GM19239 (cell line): ENCODE measurements around the gene PRICKLE3.
"Not testable (repeated sequence)": the region's sequence is repeated elsewhere in the genome, so short reads cannot be mapped to it uniquely, and the experiment has no call there.

Experiments
- DNase-seq: peaks from one replicate; pipeline ENCODE4 v3.0.0; 2011; ENCODE audit warnings: low spot score; ENCODE audit not compliant: insufficient read length
- FAIRE-seq: peaks from 2 replicates; lab custom pipeline; 2011; peaks lifted over from hg19 to GRCh38; lab: Jason Lieb, UNC

The PRICKLE3 gene

GRCh38 chrX:49164589-49165360 lies 21.4 kb downstream of the PRICKLE3 start:
- DNase-seq (no peak), FAIRE-seq (no peak)

GRCh38 chrX:49163555-49164419 lies 22.4 kb downstream of the PRICKLE3 start:
- FAIRE-seq: peak; percentile 91

GRCh38 chrX:49162620-49163019 lies 23.6 kb downstream of the PRICKLE3 start, which contains the start of gene MAGIX:
Gene MAGIX, plus strand, starts transcription at chrX:49162758. Its CDS starts 132 bp downstream, at chrX:49162890.
- DNase-seq (no peak), FAIRE-seq (no peak)

More at GRCh38 chrX:49163555-49164419, 22.4 kb downstream of the PRICKLE3 start:
- DNase-seq: no peak

- FAIRE-seq (no peak), DNase-seq (no peak)
Measured at GRCh38 chrX:49161632-49162031, 24.5 kb downstream of the PRICKLE3 start.

DNA sequence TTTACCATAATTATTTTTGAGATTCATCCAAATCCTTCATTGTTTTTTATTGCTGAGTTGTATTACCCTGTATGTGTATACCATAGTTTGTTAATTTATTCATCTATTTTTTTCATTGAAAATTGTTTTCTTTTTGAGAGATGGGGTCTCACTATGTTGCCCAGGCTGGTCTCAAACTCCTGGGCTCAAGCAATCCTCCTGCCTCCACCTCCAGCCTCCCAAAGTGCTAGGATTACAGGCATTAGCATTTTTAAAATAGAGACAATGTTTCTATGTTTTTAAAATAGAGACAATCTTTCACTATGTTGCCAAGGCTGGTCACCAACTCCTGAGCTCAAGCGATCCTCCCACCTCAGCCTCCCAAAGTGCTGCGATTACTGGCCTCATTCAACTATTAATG lies 25.3 kb downstream of the PRICKLE3 start:
- FAIRE-seq: no peak
- no peak for DNase-seq

- DNase-seq: no peak
Measured at GRCh38 chrX:49157194-49157593, 29.0 kb downstream of the PRICKLE3 start.

GRCh38 chrX:49155900-49156837 lies 30.0 kb downstream of the PRICKLE3 start:
- no peak for DNase-seq
- FAIRE-seq: peak; percentile 39

More at GRCh38 chrX:49157194-49157593, 29.0 kb downstream of the PRICKLE3 start:
- FAIRE-seq: no peak

GRCh38 chrX:49155243-49155899 lies 30.8 kb downstream of the PRICKLE3 start:
- no peak for DNase-seq
- FAIRE-seq: peak; percentile 63

DNA sequence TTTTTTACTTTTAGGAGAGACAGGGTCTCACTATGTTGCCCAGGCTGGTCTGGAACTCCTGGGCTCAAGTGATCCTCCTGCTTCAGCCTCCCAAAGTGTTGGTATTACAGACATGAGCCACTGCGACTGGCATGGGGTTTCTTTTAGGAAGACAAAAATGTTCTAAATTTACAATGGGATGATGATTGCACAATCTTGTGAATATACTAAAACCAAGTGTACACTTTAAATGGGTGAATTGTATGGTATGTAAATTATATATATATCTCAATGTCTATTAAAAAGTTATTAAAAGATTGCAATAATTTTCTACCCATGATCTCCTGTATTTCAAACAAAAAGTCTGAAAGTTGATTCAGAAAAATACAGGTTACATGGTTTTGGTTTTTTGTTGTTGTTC lies 32.7 kb downstream of the PRICKLE3 start:
- DNase-seq (no peak), FAIRE-seq (no peak)

GRCh38 chrX:49149291-49149690 lies 36.9 kb downstream of the PRICKLE3 start:
- DNase-seq, FAIRE-seq: not testable (repeated sequence)

- DNase-seq: not testable (repeated sequence)
- peak; percentile 97 for FAIRE-seq
Measured at GRCh38 chrX:49148390-49149100, 37.6 kb downstream of the PRICKLE3 start.

DNA sequence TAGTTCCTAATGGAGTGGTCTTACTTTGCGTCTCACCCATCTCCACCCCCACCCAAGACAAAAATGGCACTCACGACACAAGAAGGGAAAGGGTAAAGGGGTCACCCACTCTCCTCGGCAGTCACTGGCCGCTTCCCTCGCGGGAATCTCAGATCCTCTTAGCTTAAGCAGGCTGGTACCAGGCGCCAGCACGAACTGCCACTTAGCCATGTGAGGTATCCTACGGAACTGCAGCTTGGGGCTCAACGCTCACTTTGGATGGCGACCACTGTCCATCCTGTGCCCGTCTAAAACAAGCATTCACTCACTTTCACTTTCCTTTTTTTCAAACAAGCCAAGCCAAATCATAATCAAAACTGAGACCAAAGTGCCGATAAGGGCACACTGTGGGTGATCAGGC lies 38.2 kb downstream of the PRICKLE3 start:
- FAIRE-seq (no peak), DNase-seq (no peak)

- DNase-seq (no peak), FAIRE-seq (no peak)
Measured at GRCh38 chrX:49147282-49147681, 38.9 kb downstream of the PRICKLE3 start.

DNA sequence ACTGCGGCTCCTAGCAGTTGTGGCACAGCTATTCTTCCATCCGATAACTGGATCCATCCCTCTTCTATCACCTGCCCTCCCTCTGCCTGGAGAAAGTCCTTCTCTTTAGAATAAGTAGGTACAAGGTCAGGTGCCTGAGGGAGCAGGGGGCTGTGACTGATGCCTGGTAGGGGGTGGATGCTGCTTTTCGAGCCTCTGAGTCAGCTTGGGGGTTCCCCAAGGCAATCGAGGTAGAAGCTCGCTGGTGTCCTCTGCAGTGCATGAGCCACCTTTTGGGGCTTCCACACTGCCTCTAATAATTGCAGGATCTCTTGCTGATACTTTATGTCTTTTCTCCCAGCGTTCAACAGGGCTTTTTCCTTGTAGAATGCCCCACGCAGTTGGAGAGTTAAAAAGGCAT lies 43.0 kb downstream of the PRICKLE3 start:
- FAIRE-seq, DNase-seq: not testable (repeated sequence)

DNA sequence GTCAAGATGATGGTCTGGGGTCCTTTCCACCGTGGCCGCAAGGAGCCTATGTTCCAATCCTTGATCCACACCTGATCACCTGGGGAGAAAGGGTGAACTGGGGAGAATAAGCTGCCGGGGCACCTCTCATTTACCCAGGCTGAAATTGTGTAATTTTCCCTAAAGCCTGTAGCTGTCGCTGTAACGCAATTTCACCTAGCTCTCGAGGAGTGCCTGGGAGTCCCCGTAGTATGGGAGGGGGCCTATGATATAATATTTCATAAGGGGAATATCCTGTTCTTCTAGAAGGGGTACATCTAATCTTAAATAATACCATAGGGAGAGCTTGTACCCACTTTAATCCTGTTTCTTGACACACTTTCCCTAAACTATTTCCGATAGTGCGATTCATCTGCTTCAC lies 43.9 kb downstream of the PRICKLE3 start:
- DNase-seq, FAIRE-seq: not testable (repeated sequence)

DNA sequence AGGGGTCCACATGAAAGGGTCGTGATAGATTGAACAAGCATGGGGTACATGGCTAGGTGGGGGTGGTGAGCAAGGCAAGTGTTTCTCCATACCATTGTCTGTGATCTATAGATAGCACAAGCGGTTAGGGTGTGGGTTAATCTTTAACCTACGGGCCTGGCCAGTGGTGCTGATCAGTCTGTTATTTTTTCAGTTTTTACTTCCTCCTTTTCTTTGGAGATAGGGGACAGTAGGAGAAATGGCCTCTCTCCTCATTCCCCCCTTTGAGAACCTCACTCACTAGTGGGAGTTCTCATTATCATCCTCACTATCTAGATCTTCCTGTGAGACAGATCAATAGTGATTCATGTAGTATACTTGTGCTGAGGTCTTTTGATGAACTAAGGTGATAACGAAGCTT lies 46.5 kb downstream of the PRICKLE3 start:
- no peak for DNase-seq
- no peak for FAIRE-seq

GRCh38 chrX:49137492-49137891 lies 48.7 kb downstream of the PRICKLE3 start:
- DNase-seq: no peak
- no peak for FAIRE-seq

DNA sequence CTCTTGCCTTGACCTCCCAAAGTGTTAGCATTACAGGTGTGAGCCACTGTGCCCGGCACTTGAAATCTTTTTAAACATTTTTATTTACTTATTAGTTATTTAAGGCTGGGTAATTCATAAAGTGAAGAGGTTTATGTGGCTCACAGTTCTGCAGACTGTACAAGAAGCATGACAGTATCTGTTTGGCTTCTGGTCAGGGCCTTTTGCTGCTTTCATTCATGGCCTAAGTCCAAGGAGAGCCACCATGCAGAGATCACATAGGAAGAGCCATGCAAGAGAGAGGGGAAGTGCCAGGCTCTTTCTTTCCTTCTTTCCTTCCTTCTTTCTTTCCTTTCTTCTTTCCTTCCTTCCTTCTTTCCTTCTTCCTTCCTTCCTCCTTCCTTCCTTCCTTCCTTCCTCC lies 52.4 kb downstream of the PRICKLE3 start:
- DNase-seq: no peak
- FAIRE-seq: no peak

- DNase-seq, FAIRE-seq: not testable (repeated sequence)
Measured at GRCh38 chrX:49132275-49132674, 53.9 kb downstream of the PRICKLE3 start.
